ENCODE measurements around the gene IRX4.

GRCh38 chr5:1897816-1898450 is 15.2 kb upstream of the IRX4 start:
- no peak for TF ChIP-seq MAFK (IDR thresholded peaks at IDR 0.05; ENCODE audit: low read depth, low read length)
- TF ChIP-seq CTCF (conservative IDR thresholded peaks at IDR 0.05; ENCODE audit: low read depth, low read length) = no peak
- TF ChIP-seq SMC3 (IDR thresholded peaks at IDR 0.05; ENCODE audit: low read depth, low read length) = no peak
- TF ChIP-seq RAD21 (IDR thresholded peaks at IDR 0.05; ENCODE audit: low read length) = no peak
- no peak for TF ChIP-seq POLR2A (IDR thresholded peaks at IDR 0.05; ENCODE audit: low read depth, low read length)
- TF ChIP-seq RFX5 (IDR thresholded peaks at IDR 0.05; ENCODE audit: low read depth, low read length) = no peak
- no peak for TF ChIP-seq BHLHE40 (IDR thresholded peaks at IDR 0.05; ENCODE audit: low read depth, low read length)
- no peak for TF ChIP-seq CEBPB (IDR thresholded peaks at IDR 0.05; ENCODE audit: low read depth, low read length)
- TF ChIP-seq, protein P1, sequence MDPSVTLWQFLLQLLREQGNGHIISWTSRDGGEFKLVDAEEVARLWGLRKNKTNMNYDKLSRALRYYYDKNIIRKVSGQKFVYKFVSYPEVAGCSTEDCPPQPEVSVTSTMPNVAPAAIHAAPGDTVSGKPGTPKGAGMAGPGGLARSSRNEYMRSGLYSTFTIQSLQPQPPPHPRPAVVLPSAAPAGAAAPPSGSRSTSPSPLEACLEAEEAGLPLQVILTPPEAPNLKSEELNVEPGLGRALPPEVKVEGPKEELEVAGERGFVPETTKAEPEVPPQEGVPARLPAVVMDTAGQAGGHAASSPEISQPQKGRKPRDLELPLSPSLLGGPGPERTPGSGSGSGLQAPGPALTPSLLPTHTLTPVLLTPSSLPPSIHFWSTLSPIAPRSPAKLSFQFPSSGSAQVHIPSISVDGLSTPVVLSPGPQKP (IDR thresholded peaks at IDR 0.05; ENCODE audit: borderline replicate concordance, low read depth, low read length) = no peak
- TF ChIP-seq RCOR1 (IDR thresholded peaks at IDR 0.05; ENCODE audit: insufficient replicate concordance, low read length) = no peak
- no peak for TF ChIP-seq FOS (IDR thresholded peaks at IDR 0.05; ENCODE audit: low read depth, low read length)
